Vagina (tissue), 2 donors: ENCODE measurements around the gene ATP2B2. TPM values are rescaled to one million over a fixed set of nuclear protein-coding genes. Genes with fewer than 3 reads are reported as not detected.

ENCODE experiments used
- DNase-seq, 2 donors: peaks; one replicate each; pipeline ENCODE4 v3.0.0-alpha.2; 2017; ENCODE audit errors: extremely low spot score in 2 of 2
- H3K27ac ChIP-seq: fragments of 200-600 bp; sonication (generic); one replicate; pipeline ENCODE4 v1.5.1; 2019
- H3K27me3 ChIP-seq: fragments of 200-600 bp; sonication (generic); one replicate; pipeline ENCODE4 v1.5.1; 2019
- H3K36me3 ChIP-seq, 2 donors: fragments of 200-600 bp; sonication (generic); one replicate each; pipeline ENCODE4 v1.5.1; 2017 to 2019
- H3K4me1 ChIP-seq: fragments of 200-600 bp; sonication (generic); one replicate; pipeline ENCODE4 v1.5.1; 2019
- H3K4me3 ChIP-seq, 2 donors: fragments of 200-600 bp; sonication (generic); 1 replicate in 1 of 2; 2 replicates in 1 of 2; pipeline ENCODE4 v1.5.1; 2016 to 2019
- H3K9me3 ChIP-seq: fragments of 200-600 bp; sonication (generic); one replicate; pipeline ENCODE4 v1.5.1; 2019
- CTCF ChIP-seq, 3 experiments: fragments of 450-650 bp in 2 of 3; fragments of 200-600 bp in 1 of 3; sonication (generic) in 1 of 3; IDR thresholded peaks; one replicate each; pipeline ENCODE4 v1.5.1; 2017 to 2019; ENCODE audit warnings: antibody characterized with exemption in 3 of 3, mild to moderate bottlenecking in 2 of 3, moderate library complexity in 2 of 3
- POLR2A ChIP-seq, 2 donors: fragments of 450-650 bp; IDR thresholded peaks; one replicate each; pipeline ENCODE4 v1.6.1; 2017; ENCODE audit warnings: antibody characterized with exemption in 2 of 2, mild to moderate bottlenecking in 2 of 2, moderate library complexity in 2 of 2
- POLR2AphosphoS5 ChIP-seq, 2 donors: sonication (generic); formaldehyde crosslinking; IDR thresholded peaks; one replicate each; pipeline ENCODE4 v1.9.0; 2017; ENCODE audit warnings: antibody characterized with exemption in 2 of 2, mild to moderate bottlenecking in 2 of 2, low read depth in 1 of 2; ENCODE audit not compliant: insufficient read depth in 1 of 2
- intact Hi-C: fragments of 100-400 bp; cut with DNase I; formaldehyde crosslinking; loops from one replicate; pipeline ENCODE4 v1.15.1; 2023
- total RNA-seq: library from RNA; depleted of rRNA; stranded (reverse); fragments of >200 nt; gene quantifications from one replicate; pipeline ENCODE4 v1.2.3, GENCODE V29; 2016

The ATP2B2 gene
- total RNA-seq, 1 donor from 2014 or later: 0.25 TPM

GRCh38 chr3:10321630-10322351 is 183.6 kb downstream of the ATP2B2 start:
- intact Hi-C loops: no loop called here
- peak overlapping the region; percentile 72 to 100 for H3K4me3 ChIP-seq
- H3K4me1 ChIP-seq: peaks cover 33% of the 10 kb centered on the region
- TF ChIP-seq CTCF (IDR thresholded peaks at IDR 0.05): no peak
- TF ChIP-seq POLR2A (IDR thresholded peaks at IDR 0.05): no peak
- TF ChIP-seq POLR2AphosphoS5 (IDR thresholded peaks at IDR 0.05; ENCODE audit: insufficient read depth in 1 of 2, low read depth in 1 of 2): no peak
- H3K27ac ChIP-seq: peak overlapping the region; percentile 84
- DNase-seq: no peak
- H3K36me3 ChIP-seq: peaks cover 0 to 16% of the 10 kb centered on the region in 2 donors
- no peaks in the 10 kb centered on the region for H3K9me3 ChIP-seq
- no peaks in the 10 kb centered on the region for H3K27me3 ChIP-seq

- intact Hi-C loops: no loop called here
- H3K9me3 ChIP-seq: no peaks in the 10 kb centered on the region
These were observed 185.1 kb downstream of the ATP2B2 start for GRCh38 chr3:10320320-10320677.

GRCh38 chr3:10319804-10320203 is 185.6 kb downstream of the ATP2B2 start:
- peaks cover 0 to 33% of the 10 kb centered on the region in 2 donors for H3K36me3 ChIP-seq
- intact Hi-C loops: no loop called here
- TF ChIP-seq POLR2A (IDR thresholded peaks at IDR 0.05): no peak
- TF ChIP-seq CTCF (IDR thresholded peaks at IDR 0.05): no peak
- TF ChIP-seq POLR2AphosphoS5 (IDR thresholded peaks at IDR 0.05; ENCODE audit: insufficient read depth in 1 of 2, low read depth in 1 of 2): no peak
- H3K27me3 ChIP-seq: no peaks in the 10 kb centered on the region
- peaks cover 33% of the 10 kb centered on the region for H3K4me1 ChIP-seq
- peak overlapping the region; percentile 84 for H3K27ac ChIP-seq
- peak overlapping the region; percentile 72 to 100 for H3K4me3 ChIP-seq
- DNase-seq: no peak
- no peaks in the 10 kb centered on the region for H3K9me3 ChIP-seq

More at GRCh38 chr3:10320320-10320677, 185.1 kb downstream of the ATP2B2 start:
- H3K4me3 ChIP-seq: peak overlapping the region; percentile 72 to 100
- TF ChIP-seq POLR2A (IDR thresholded peaks at IDR 0.05) (no peak), POLR2AphosphoS5 (IDR thresholded peaks at IDR 0.05; ENCODE audit: insufficient read depth in 1 of 2, low read depth in 1 of 2) (no peak), CTCF (IDR thresholded peaks at IDR 0.05) (no peak)
- peaks cover 33% of the 10 kb centered on the region for H3K4me1 ChIP-seq
- no peak for DNase-seq
- peak overlapping the region; percentile 84 for H3K27ac ChIP-seq
- no peaks in the 10 kb centered on the region for H3K27me3 ChIP-seq
- H3K36me3 ChIP-seq: peaks cover 0 to 28% of the 10 kb centered on the region in 2 donors

- no peak for DNase-seq
- Histone ChIP-seq H3K4me3 (peak overlapping the region in 1 of 2 donors; percentile 100), H3K9me3 (no peaks in the 10 kb centered on the region), H3K4me1 (peaks cover 33% of the 10 kb centered on the region), H3K27me3 (no peaks in the 10 kb centered on the region), H3K36me3 (peaks cover 0 to 37% of the 10 kb centered on the region in 2 donors), H3K27ac (no peak overlapping the region)
- TF ChIP-seq CTCF (IDR thresholded peaks at IDR 0.05) (no peak), POLR2A (IDR thresholded peaks at IDR 0.05) (no peak), POLR2AphosphoS5 (IDR thresholded peaks at IDR 0.05; ENCODE audit: insufficient read depth in 1 of 2, low read depth in 1 of 2) (no peak)
- intact Hi-C loops: no loop called here
These were observed 186.1 kb downstream of the ATP2B2 start for GRCh38 chr3:10319251-10319650.

- Histone ChIP-seq H3K4me1 (peaks cover 33% of the 10 kb centered on the region), H3K27ac (no peak overlapping the region), H3K9me3 (no peaks in the 10 kb centered on the region), H3K27me3 (no peaks in the 10 kb centered on the region), H3K36me3 (peaks cover 0 to 48% of the 10 kb centered on the region in 2 donors), H3K4me3 (no peak overlapping the region)
- TF ChIP-seq CTCF (IDR thresholded peaks at IDR 0.05): no peak
- TF ChIP-seq POLR2AphosphoS5 (IDR thresholded peaks at IDR 0.05; ENCODE audit: insufficient read depth in 1 of 2, low read depth in 1 of 2): no peak
- no peak for TF ChIP-seq POLR2A (IDR thresholded peaks at IDR 0.05)
- no peak for DNase-seq
- intact Hi-C loops: no loop called here
These were observed 187.4 kb downstream of the ATP2B2 start for GRCh38 chr3:10317961-10318350.
